Neural cell (in vitro differentiated cells): ENCODE measurements around the gene TUBB1.

ENCODE experiments used
- EP300 ChIP-seq: fragments of 450-650 bp; conservative IDR thresholded peaks from 2 replicates; pipeline ENCODE4 v1.6.1; 2014; ENCODE audit warnings: antibody characterized with exemption, mild to moderate bottlenecking, moderate library complexity; ENCODE audit not compliant: poor library complexity, severe bottlenecking
- EZH2 ChIP-seq: fragments of 200-600, 300-800 bp; shearing (Covaris generic), sonication (generic); IDR thresholded peaks from 2 replicates; pipeline ENCODE4 v1.6.1; 2014; ENCODE audit warnings: antibody characterized with exemption, low read length, borderline replicate concordance, mild to moderate bottlenecking; ENCODE audit not compliant: insufficient read depth, poor library complexity, severe bottlenecking
- MXI1 ChIP-seq: fragments of 450-650 bp; conservative IDR thresholded peaks from 2 replicates; pipeline ENCODE4 v1.6.1; 2014; ENCODE audit warnings: antibody characterized with exemption, mild to moderate bottlenecking; ENCODE audit not compliant: poor library complexity, severe bottlenecking
- POLR2AphosphoS5 ChIP-seq: IDR thresholded peaks from 2 replicates; pipeline ENCODE4 v1.6.1; 2012
- RAD21 ChIP-seq: fragments of 450-650 bp; conservative IDR thresholded peaks from 2 replicates; pipeline ENCODE4 v1.6.1; 2014; ENCODE audit warnings: antibody characterized with exemption, mild to moderate bottlenecking, moderate library complexity
- TAF1 ChIP-seq: IDR thresholded peaks from 2 replicates; pipeline ENCODE4 v1.6.1; 2012; ENCODE audit warnings: low read depth
- TF ChIP-seq, protein P1 (sequence below): fragments of 450-650 bp; IDR thresholded peaks from 2 replicates; pipeline ENCODE4 v1.5.1; 2014; ENCODE audit warnings: antibody characterized with exemption, mild to moderate bottlenecking, moderate library complexity; ENCODE audit not compliant: poor library complexity, severe bottlenecking
- TF ChIP-seq, protein P2 (sequence below): IDR thresholded peaks from 2 replicates; pipeline ENCODE4 v1.6.1; 2012; ENCODE audit warnings: borderline replicate concordance

DNA sequence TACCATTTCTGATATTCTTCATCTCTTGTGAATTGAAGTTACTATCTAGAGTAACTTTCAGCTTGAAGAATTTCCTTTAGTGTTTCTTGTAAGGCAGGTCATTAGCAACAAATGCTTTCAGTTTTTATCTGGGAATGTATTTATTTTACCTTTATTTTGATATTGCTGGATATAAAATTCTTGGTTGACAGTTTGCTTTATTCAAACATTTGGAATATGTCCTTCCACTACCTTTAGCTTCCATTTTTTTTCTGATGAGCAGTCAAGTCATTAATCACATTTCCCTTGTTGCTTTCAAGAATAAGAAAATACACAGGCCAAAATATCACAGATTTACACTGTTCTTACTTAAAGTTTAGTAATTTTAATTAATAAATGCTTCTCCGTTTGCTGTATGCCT is 43.9 kb upstream of the TUBB1 start:
- TF ChIP-seq, protein P1, sequence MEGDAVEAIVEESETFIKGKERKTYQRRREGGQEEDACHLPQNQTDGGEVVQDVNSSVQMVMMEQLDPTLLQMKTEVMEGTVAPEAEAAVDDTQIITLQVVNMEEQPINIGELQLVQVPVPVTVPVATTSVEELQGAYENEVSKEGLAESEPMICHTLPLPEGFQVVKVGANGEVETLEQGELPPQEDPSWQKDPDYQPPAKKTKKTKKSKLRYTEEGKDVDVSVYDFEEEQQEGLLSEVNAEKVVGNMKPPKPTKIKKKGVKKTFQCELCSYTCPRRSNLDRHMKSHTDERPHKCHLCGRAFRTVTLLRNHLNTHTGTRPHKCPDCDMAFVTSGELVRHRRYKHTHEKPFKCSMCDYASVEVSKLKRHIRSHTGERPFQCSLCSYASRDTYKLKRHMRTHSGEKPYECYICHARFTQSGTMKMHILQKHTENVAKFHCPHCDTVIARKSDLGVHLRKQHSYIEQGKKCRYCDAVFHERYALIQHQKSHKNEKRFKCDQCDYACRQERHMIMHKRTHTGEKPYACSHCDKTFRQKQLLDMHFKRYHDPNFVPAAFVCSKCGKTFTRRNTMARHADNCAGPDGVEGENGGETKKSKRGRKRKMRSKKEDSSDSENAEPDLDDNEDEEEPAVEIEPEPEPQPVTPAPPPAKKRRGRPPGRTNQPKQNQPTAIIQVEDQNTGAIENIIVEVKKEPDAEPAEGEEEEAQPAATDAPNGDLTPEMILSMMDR: no peak
- TF ChIP-seq EP300 (no peak), RAD21 (no peak), EZH2 (no peak), MXI1 (no peak), POLR2AphosphoS5 (no peak), TAF1 (no peak)
- TF ChIP-seq, protein P2, sequence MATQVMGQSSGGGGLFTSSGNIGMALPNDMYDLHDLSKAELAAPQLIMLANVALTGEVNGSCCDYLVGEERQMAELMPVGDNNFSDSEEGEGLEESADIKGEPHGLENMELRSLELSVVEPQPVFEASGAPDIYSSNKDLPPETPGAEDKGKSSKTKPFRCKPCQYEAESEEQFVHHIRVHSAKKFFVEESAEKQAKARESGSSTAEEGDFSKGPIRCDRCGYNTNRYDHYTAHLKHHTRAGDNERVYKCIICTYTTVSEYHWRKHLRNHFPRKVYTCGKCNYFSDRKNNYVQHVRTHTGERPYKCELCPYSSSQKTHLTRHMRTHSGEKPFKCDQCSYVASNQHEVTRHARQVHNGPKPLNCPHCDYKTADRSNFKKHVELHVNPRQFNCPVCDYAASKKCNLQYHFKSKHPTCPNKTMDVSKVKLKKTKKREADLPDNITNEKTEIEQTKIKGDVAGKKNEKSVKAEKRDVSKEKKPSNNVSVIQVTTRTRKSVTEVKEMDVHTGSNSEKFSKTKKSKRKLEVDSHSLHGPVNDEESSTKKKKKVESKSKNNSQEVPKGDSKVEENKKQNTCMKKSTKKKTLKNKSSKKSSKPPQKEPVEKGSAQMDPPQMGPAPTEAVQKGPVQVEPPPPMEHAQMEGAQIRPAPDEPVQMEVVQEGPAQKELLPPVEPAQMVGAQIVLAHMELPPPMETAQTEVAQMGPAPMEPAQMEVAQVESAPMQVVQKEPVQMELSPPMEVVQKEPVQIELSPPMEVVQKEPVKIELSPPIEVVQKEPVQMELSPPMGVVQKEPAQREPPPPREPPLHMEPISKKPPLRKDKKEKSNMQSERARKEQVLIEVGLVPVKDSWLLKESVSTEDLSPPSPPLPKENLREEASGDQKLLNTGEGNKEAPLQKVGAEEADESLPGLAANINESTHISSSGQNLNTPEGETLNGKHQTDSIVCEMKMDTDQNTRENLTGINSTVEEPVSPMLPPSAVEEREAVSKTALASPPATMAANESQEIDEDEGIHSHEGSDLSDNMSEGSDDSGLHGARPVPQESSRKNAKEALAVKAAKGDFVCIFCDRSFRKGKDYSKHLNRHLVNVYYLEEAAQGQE: no peak
